ENCODE results near the gene LGI2.
A peak's percentile ranks its signal among the peaks of the same experiment; 100 is the strongest.
"Not testable (repeated sequence)": the region's sequence is repeated elsewhere in the genome, so short reads cannot be mapped to it uniquely, and the experiment has no call there.

Gene LGI2

GRCh38 chr4:25030277-25031076 lies at the start of gene LGI2:
Gene LGI2, minus strand, starts transcription at chr4:25030946. Its CDS starts 253 bp downstream, at chr4:25030693.
- DNase-seq: peak; percentile 42

GRCh38 chr4:25078523-25078922 lies 47.8 kb upstream of the LGI2 start:
- DNase-seq: no peak

- DNase-seq: no peak
These were observed 46.1 kb upstream of the LGI2 start for GRCh38 chr4:25076625-25077398.

GRCh38 chr4:25075851-25076250 lies 45.1 kb upstream of the LGI2 start:
- DNase-seq: no peak

- no peak for DNase-seq
These were observed 44.4 kb upstream of the LGI2 start for GRCh38 chr4:25075129-25075528.

- no peak for DNase-seq
These were observed 39.8 kb upstream of the LGI2 start for GRCh38 chr4:25070545-25070944.

GRCh38 chr4:25069014-25069413 lies 38.3 kb upstream of the LGI2 start:
- no peak for DNase-seq

- DNase-seq: no peak
These were observed 37.6 kb upstream of the LGI2 start for GRCh38 chr4:25068386-25068785.

GRCh38 chr4:25065932-25066590 lies 35.3 kb upstream of the LGI2 start:
- no peak for DNase-seq

- peak; percentile 71 for DNase-seq
These were observed 34.7 kb upstream of the LGI2 start for GRCh38 chr4:25065431-25065858.

GRCh38 chr4:25064447-25064846 lies 33.7 kb upstream of the LGI2 start:
- not testable (repeated sequence) for DNase-seq

GRCh38 chr4:25063116-25063515 lies 32.4 kb upstream of the LGI2 start:
- DNase-seq: no peak

GRCh38 chr4:25062098-25062497 lies 31.4 kb upstream of the LGI2 start:
- DNase-seq: no peak

GRCh38 chr4:25061602-25062001 lies 30.9 kb upstream of the LGI2 start:
- no peak for DNase-seq

GRCh38 chr4:25060963-25061340 lies 30.2 kb upstream of the LGI2 start:
- DNase-seq: no peak

GRCh38 chr4:25060241-25060962 lies 29.7 kb upstream of the LGI2 start:
- no peak for DNase-seq

GRCh38 chr4:25059791-25060190 lies 29.0 kb upstream of the LGI2 start:
- no peak for DNase-seq

- DNase-seq: no peak
These were observed 28.1 kb upstream of the LGI2 start for GRCh38 chr4:25058796-25059195.

GRCh38 chr4:25057299-25057698 lies 26.6 kb upstream of the LGI2 start:
- DNase-seq: no peak

GRCh38 chr4:25052037-25052436 lies 21.3 kb upstream of the LGI2 start:
- not testable (repeated sequence) for DNase-seq

GRCh38 chr4:25051534-25051933 lies 20.8 kb upstream of the LGI2 start:
- no peak for DNase-seq

- no peak for DNase-seq
These were observed 19.8 kb upstream of the LGI2 start for GRCh38 chr4:25050370-25051078.
